Left ventricle myocardium superior (tissue), 1 donor: ENCODE measurements around the gene AGAP6. TPM values are rescaled to one million over a fixed set of nuclear protein-coding genes. Genes with fewer than 3 reads are reported as not detected.

Experiments used
- total RNA-seq: library from RNA; stranded (reverse); fragmentation: NEBNext Ultra II Directional; extraction: Animal tissue kit (Norgen Biotek cat#: 25700); gene quantifications from one replicate; pipeline ENCODE4 v1.2.1, GENCODE V29; 2021
- donor health status: DM: no; HTN: yes; CAD: no; lungs with severe emphysema.

The AGAP6 gene
- total RNA-seq, 1 donor from 2014 or later: 4.5 TPM

Other genes starting within 250 kb of the AGAP6 start
- 4.1 TPM for gene OGDHL, start 226.1 kb upstream of the AGAP6 start, total RNA-seq
- 22.7 TPM for gene PARG, start 46.4 kb upstream of the AGAP6 start, total RNA-seq
- 15.8 TPM for gene TIMM23B, start 46.4 kb upstream of the AGAP6 start, total RNA-seq
- 46.7 TPM for gene WASHC2A, start 79.5 kb downstream of the AGAP6 start, total RNA-seq